Astrocyte (in vitro differentiated cells and primary cell): ENCODE results near the gene CFAP57. TPM values are rescaled to one million over a fixed set of nuclear protein-coding genes. Genes with fewer than 3 reads are reported as not detected.
"Not testable (repeated sequence)": the region's sequence is repeated elsewhere in the genome, so short reads cannot be mapped to it uniquely, and the experiment has no call there.

Experiments used
- DNase-seq: peaks from one replicate; pipeline ENCODE4 v3.0.0-alpha.2; 2010; ENCODE audit warnings: low read depth
- FAIRE-seq: peaks from 2 replicates; lab custom pipeline; 2011; peaks lifted over from hg19 to GRCh38; lab: Jason Lieb, UNC
- H2AFZ ChIP-seq: 2 replicates; pipeline ENCODE4 v1.6.0; 2012; ENCODE audit warnings: low read depth, low read length, inconsistent platforms
- H3K27ac ChIP-seq: 2 replicates; pipeline ENCODE4 v1.5.1; 2011; ENCODE audit warnings: low read depth, low read length, inconsistent platforms
- H3K27me3 ChIP-seq: 2 replicates; pipeline ENCODE4 v1.6.0; 2011; ENCODE audit warnings: low read length, inconsistent platforms; ENCODE audit not compliant: insufficient read depth
- H3K36me3 ChIP-seq: 2 replicates; pipeline ENCODE4 v1.5.1; 2011; ENCODE audit warnings: low read length, inconsistent platforms; ENCODE audit not compliant: insufficient read depth
- H3K4me1 ChIP-seq: 2 replicates; pipeline ENCODE4 v1.5.1; 2011; ENCODE audit warnings: low read length, inconsistent platforms; ENCODE audit not compliant: insufficient read depth
- H3K4me2 ChIP-seq: 2 replicates; pipeline ENCODE4 v1.6.0; 2012; ENCODE audit warnings: low read length, inconsistent platforms
- H3K4me3 ChIP-seq: 2 replicates; pipeline ENCODE4 v1.5.1; 2011; ENCODE audit warnings: low read depth, mild to moderate bottlenecking, low read length, inconsistent platforms; ENCODE audit not compliant: insufficient read depth
- H3K79me2 ChIP-seq: 2 replicates; pipeline ENCODE4 v1.6.0; 2012; ENCODE audit warnings: mild to moderate bottlenecking, low read length, inconsistent platforms; ENCODE audit not compliant: insufficient read depth
- H3K9ac ChIP-seq: 2 replicates; pipeline ENCODE4 v1.6.0; 2012; ENCODE audit warnings: mild to moderate bottlenecking, low read length, inconsistent platforms
- H3K9me3 ChIP-seq: 2 replicates; pipeline ENCODE4 v1.5.1; 2012; ENCODE audit warnings: low read depth, mild to moderate bottlenecking, low read length, inconsistent platforms; ENCODE audit not compliant: insufficient read depth
- H4K20me1 ChIP-seq: 2 replicates; pipeline ENCODE4 v1.6.0; 2012; ENCODE audit warnings: low read length, inconsistent platforms; ENCODE audit not compliant: insufficient read depth
- H3K27ac Mint-ChIP-seq: one replicate; pipeline ENCODE4 v1.8.0; 2021; ENCODE audit warnings: mild to moderate bottlenecking, mixed read lengths; ENCODE audit not compliant: unreplicated experiment
- H3K27me3 Mint-ChIP-seq: one replicate; pipeline ENCODE4 v1.8.0; 2021; ENCODE audit warnings: low read depth, mixed read lengths; ENCODE audit not compliant: unreplicated experiment
- H3K36me3 Mint-ChIP-seq: one replicate; pipeline ENCODE4 v1.8.0; 2021; ENCODE audit warnings: low read depth, mixed read lengths; ENCODE audit not compliant: unreplicated experiment
- H3K4me1 Mint-ChIP-seq: one replicate; pipeline ENCODE4 v1.8.0; 2021; ENCODE audit warnings: low read depth, mixed read lengths; ENCODE audit not compliant: unreplicated experiment
- H3K4me3 Mint-ChIP-seq: one replicate; pipeline ENCODE4 v1.8.0; 2021; ENCODE audit warnings: mild to moderate bottlenecking, moderate library complexity, mixed read lengths; ENCODE audit not compliant: unreplicated experiment
- H3K9me3 Mint-ChIP-seq: one replicate; pipeline ENCODE4 v1.8.0; 2021; ENCODE audit warnings: mild to moderate bottlenecking, mixed read lengths; ENCODE audit not compliant: unreplicated experiment
- EZH2 ChIP-seq: IDR thresholded peaks from 2 replicates; pipeline ENCODE4 v1.6.1; 2012; ENCODE audit warnings: mild to moderate bottlenecking, low read length, inconsistent platforms; ENCODE audit not compliant: insufficient read depth
- total RNA-seq: library from RNA; stranded (reverse); gene quantifications from 2 replicates; pipeline ENCODE4 v1.2.1, GENCODE V29; 2021
- TF ChIP-seq, protein P1 (sequence below): IDR thresholded peaks from 2 replicates; pipeline ENCODE4 v1.5.1; 2011; ENCODE audit warnings: low read depth, mild to moderate bottlenecking, inconsistent platforms, low read length, moderate library complexity; ENCODE audit not compliant: insufficient read depth

The CFAP57 gene
- total RNA-seq, 1 donor from 2014 or later, result 0.18 TPM

GRCh38 chr1:43135857-43136781 is 36.0 kb upstream of the CFAP57 start:
- Histone ChIP-seq H2AFZ (no peak overlapping the region), H4K20me1 (no peaks in the 10 kb centered on the region), H3K79me2 (no peaks in the 10 kb centered on the region), H3K27me3 (peaks cover 5% of the 10 kb centered on the region), H3K4me3 (no peak overlapping the region), H3K27ac (no peak overlapping the region), H3K9ac (no peak overlapping the region), H3K4me2 (no peak overlapping the region), H3K4me1 (no peaks in the 10 kb centered on the region), H3K9me3 (peaks cover 4% of the 10 kb centered on the region), H3K36me3 (no peaks in the 10 kb centered on the region)
- TF ChIP-seq EZH2, result no peak
- TF ChIP-seq, protein P1, sequence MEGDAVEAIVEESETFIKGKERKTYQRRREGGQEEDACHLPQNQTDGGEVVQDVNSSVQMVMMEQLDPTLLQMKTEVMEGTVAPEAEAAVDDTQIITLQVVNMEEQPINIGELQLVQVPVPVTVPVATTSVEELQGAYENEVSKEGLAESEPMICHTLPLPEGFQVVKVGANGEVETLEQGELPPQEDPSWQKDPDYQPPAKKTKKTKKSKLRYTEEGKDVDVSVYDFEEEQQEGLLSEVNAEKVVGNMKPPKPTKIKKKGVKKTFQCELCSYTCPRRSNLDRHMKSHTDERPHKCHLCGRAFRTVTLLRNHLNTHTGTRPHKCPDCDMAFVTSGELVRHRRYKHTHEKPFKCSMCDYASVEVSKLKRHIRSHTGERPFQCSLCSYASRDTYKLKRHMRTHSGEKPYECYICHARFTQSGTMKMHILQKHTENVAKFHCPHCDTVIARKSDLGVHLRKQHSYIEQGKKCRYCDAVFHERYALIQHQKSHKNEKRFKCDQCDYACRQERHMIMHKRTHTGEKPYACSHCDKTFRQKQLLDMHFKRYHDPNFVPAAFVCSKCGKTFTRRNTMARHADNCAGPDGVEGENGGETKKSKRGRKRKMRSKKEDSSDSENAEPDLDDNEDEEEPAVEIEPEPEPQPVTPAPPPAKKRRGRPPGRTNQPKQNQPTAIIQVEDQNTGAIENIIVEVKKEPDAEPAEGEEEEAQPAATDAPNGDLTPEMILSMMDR, result no peak
- Mint-ChIP-seq H3K9me3 (peaks cover 5% of the 10 kb centered on the region), H3K27ac (no peak overlapping the region), H3K27me3 (no peaks in the 10 kb centered on the region), H3K36me3 (no peaks in the 10 kb centered on the region), H3K4me3 (no peak overlapping the region), H3K4me1 (peaks cover 4% of the 10 kb centered on the region)
- FAIRE-seq, result no peak
- no peak for DNase-seq

DNA sequence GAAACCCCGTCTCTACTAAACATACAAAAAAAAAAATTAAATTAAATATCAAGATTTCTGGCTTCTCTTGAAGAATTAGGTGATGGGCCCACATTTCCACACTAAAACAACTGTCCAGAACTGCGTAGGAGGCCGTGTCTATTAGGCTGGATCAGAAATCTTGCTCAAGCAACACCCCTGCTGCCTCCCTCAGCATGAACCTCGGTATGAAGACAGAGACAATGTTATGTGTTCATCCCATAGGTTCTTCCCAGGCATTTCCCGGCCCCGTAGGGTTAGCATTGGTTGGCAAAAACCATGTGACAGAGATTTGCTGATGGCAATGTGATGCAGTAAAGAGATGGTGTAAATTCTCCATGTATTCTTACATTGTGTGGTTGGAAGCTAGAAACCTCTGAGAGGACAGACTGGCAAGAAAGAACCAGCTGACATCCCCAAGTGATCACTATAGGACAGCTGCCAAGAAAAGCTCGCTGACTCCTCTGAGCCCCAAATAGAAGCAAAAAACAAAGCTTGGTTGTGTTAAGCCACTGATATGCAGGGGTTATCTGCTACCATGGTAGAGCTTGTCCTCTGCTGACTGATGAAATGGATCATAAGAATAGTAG is 34.6 kb upstream of the CFAP57 start:
- Histone ChIP-seq H4K20me1 (no peaks in the 10 kb centered on the region), H3K9ac (no peak overlapping the region), H3K27ac (no peak overlapping the region), H3K4me3 (no peak overlapping the region), H3K9me3 (peaks cover 4% of the 10 kb centered on the region), H3K4me1 (no peaks in the 10 kb centered on the region), H3K36me3 (no peaks in the 10 kb centered on the region), H2AFZ (no peak overlapping the region), H3K79me2 (no peaks in the 10 kb centered on the region), H3K4me2 (no peak overlapping the region), H3K27me3 (peaks cover 3% of the 10 kb centered on the region)
- no peaks in the 10 kb centered on the region for H3K36me3 Mint-ChIP-seq
- peaks cover 4% of the 10 kb centered on the region for H3K4me1 Mint-ChIP-seq
- DNase-seq, result no peak
- H3K9me3 Mint-ChIP-seq, result peaks cover 5% of the 10 kb centered on the region
- no peak overlapping the region for H3K27ac Mint-ChIP-seq
- FAIRE-seq, result no peak
- no peaks in the 10 kb centered on the region for H3K27me3 Mint-ChIP-seq
- no peak for TF ChIP-seq EZH2
- TF ChIP-seq, protein P1, result no peak
- H3K4me3 Mint-ChIP-seq, result no peak overlapping the region

DNA sequence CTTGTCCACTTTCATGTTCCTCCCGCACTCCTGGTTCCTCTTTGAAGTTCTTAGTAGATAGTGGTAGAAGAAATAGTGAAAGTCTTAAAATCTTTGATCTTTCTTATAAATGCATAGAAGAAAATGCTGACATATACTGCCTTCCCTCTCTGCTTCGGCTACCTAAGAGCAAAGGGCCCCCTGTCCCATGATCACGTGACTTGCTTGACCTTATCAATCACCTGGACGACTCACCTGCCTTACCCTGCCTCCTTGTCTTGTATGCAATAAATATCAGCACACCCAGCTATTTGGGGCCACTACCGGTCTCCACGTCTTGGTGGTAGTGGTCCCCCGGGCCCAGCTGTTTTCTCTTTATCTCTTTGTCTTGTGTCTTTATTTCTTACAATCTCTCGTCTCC is 32.8 kb upstream of the CFAP57 start:
- H3K4me3 ChIP-seq, H3K27ac Mint-ChIP-seq, H3K9ac ChIP-seq, H4K20me1 ChIP-seq, H3K9me3 ChIP-seq, H3K27me3 ChIP-seq, H3K4me3 Mint-ChIP-seq, H3K27me3 Mint-ChIP-seq, H3K36me3 ChIP-seq, FAIRE-seq, H3K9me3 Mint-ChIP-seq, H3K4me1 Mint-ChIP-seq, H3K4me1 ChIP-seq, H3K4me2 ChIP-seq, H3K36me3 Mint-ChIP-seq, DNase-seq, H3K27ac ChIP-seq, H3K79me2 ChIP-seq, H2AFZ ChIP-seq: not testable (repeated sequence)
